HEK293 (cell line): Measurements from ENCODE around the gene INTS1.

Experiments used
- ZBTB21 ChIP-seq: fragments of 450-650 bp; formaldehyde crosslinking; IDR thresholded peaks from 2 replicates; pipeline ENCODE4 v1.5.1; 2017; ENCODE audit warnings: missing biosample characterization, missing genetic modification characterization
- ZNF133 ChIP-seq: fragments of 450-650 bp; formaldehyde crosslinking; IDR thresholded peaks from 2 replicates; pipeline ENCODE4 v1.5.1; 2016; ENCODE audit warnings: missing biosample characterization, missing genetic modification characterization
- ZNF184 ChIP-seq: fragments of 450-650 bp; IDR thresholded peaks from 2 replicates; pipeline ENCODE4 v1.5.1; 2018; ENCODE audit warnings: missing biosample characterization, mild to moderate bottlenecking, missing genetic modification characterization
- ZNF19 ChIP-seq: fragments of 450-650 bp; formaldehyde crosslinking; IDR thresholded peaks from 2 replicates; pipeline ENCODE4; 2016; ENCODE audit warnings: missing biosample characterization, missing genetic modification characterization, low read depth
- ZNF214 ChIP-seq: fragments of 450-650 bp; formaldehyde crosslinking; IDR thresholded peaks from 2 replicates; pipeline ENCODE4 v1.5.1; 2017; ENCODE audit warnings: missing biosample characterization, mild to moderate bottlenecking, missing genetic modification characterization, borderline replicate concordance
- ZNF785 ChIP-seq: fragments of 450-650 bp; formaldehyde crosslinking; IDR thresholded peaks from 2 replicates; pipeline ENCODE4 v1.5.1; 2016; ENCODE audit warnings: missing biosample characterization, missing genetic modification characterization
- ZNF837 ChIP-seq: fragments of 450-650 bp; formaldehyde crosslinking; IDR thresholded peaks from 2 replicates; pipeline ENCODE4 v1.5.1; 2016; ENCODE audit warnings: missing biosample characterization, missing genetic modification characterization
- ZSCAN30 ChIP-seq: fragments of 450-650 bp; IDR thresholded peaks from 2 replicates; pipeline ENCODE4 v1.5.1; 2018; ENCODE audit warnings: missing biosample characterization, mild to moderate bottlenecking, missing genetic modification characterization, moderate library complexity
- TF ChIP-seq, protein P1 (sequence below): fragments of 450-650 bp; formaldehyde crosslinking; IDR thresholded peaks from 2 replicates; pipeline ENCODE4 v1.5.1; 2017; ENCODE audit warnings: missing biosample characterization, missing genetic modification characterization
- TF ChIP-seq, protein P2 (sequence below): fragments of 450-650 bp; formaldehyde crosslinking; IDR thresholded peaks from 2 replicates; pipeline ENCODE4 v1.5.1; 2016; ENCODE audit warnings: missing biosample characterization, missing genetic modification characterization

DNA sequence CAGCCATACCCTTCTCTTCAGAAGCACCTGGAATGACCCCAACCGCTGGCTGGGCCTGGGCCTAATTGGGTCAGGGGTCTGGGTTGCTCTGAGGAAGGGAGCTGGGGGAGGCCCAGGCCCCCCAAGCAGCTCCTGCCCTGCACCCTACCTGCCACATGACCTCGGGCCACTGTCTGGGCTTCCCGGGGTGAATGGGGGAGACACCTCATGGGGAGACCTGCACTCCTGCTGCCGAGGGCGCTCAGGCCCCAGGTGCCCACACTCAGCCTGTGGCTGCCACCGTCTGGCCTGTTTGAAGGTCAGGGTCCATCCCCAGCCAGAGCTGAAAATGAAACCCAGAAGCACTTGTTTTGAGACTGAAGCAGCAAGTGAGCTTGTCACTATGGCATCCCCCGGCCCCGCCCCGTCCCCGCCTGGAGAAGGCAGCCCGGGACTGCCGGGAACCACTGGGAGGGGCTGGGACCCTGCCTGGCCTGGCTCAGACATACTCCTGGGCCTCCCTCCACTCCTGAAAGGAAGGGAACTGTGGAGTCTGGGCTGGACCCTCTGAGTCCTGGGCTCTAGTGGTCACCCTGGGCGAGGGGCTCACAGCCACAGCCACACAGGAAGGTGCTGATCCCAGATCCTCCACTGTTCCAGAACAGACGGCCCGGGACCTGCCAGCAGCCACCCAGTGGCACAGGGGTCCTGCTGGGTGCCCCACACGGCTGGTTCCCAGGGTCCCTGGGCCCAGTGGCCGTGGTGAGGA is 37.5 kb downstream of the INTS1 start:
- TF ChIP-seq, protein P1, sequence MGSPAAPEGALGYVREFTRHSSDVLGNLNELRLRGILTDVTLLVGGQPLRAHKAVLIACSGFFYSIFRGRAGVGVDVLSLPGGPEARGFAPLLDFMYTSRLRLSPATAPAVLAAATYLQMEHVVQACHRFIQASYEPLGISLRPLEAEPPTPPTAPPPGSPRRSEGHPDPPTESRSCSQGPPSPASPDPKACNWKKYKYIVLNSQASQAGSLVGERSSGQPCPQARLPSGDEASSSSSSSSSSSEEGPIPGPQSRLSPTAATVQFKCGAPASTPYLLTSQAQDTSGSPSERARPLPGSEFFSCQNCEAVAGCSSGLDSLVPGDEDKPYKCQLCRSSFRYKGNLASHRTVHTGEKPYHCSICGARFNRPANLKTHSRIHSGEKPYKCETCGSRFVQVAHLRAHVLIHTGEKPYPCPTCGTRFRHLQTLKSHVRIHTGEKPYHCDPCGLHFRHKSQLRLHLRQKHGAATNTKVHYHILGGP (tag by site-specific recombination): no peak
- TF ChIP-seq ZBTB21 (tag by site-specific recombination) (no peak), ZSCAN30 (no peak), ZNF837 (tag by site-specific recombination) (no peak), ZNF133 (no peak), ZNF214 (tag by site-specific recombination) (no peak), ZNF184 (no peak), ZNF19 (tag by site-specific recombination) (no peak), ZNF785 (tag by site-specific recombination) (no peak)
- TF ChIP-seq, protein P2, sequence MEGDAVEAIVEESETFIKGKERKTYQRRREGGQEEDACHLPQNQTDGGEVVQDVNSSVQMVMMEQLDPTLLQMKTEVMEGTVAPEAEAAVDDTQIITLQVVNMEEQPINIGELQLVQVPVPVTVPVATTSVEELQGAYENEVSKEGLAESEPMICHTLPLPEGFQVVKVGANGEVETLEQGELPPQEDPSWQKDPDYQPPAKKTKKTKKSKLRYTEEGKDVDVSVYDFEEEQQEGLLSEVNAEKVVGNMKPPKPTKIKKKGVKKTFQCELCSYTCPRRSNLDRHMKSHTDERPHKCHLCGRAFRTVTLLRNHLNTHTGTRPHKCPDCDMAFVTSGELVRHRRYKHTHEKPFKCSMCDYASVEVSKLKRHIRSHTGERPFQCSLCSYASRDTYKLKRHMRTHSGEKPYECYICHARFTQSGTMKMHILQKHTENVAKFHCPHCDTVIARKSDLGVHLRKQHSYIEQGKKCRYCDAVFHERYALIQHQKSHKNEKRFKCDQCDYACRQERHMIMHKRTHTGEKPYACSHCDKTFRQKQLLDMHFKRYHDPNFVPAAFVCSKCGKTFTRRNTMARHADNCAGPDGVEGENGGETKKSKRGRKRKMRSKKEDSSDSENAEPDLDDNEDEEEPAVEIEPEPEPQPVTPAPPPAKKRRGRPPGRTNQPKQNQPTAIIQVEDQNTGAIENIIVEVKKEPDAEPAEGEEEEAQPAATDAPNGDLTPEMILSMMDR (tag by site-specific recombination): no peak
